ENCODE measurements around the gene BOD1L1.

BOD1L1 gene

DNA sequence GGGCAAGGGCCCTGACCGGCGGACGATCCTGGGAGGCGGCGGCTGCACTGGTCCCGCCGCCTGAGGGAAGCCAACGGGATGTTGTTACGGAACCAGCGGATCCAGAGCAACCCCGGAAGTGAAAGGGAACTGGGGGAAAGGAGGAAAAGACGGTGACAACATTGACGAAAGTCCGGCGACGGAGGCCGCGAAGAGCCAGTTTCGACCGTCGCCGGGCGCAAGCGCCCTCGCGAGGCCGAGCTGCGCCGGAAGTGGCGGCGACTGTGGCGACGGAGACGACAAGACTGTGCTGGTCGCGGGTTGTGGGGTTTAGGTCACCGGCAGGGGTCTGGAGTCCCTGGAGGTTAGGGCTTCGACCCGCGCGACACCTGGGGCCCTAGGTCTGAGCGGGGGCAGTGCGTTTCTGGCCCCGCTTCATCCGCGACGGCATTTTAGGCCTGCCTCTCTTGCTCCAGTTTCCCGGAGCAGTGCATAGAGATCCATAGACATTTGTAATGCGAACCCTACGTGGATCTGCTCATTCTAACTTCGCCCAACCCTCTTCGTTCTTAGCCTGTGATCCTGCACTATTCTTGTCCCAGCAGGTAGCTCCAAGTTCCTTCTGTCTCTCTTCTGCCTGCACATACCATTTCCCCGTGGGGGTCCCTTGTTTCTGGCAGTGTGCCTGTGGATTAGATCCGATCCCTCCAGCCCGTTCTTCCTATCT is at the start of gene BOD1L1:
Gene BOD1L1, minus strand, starts transcription at position 120 of the 706 bp plus-strand sequence. CDS start 138 bp downstream, outside the sequence.
- TF ChIP-seq, protein P1, sequence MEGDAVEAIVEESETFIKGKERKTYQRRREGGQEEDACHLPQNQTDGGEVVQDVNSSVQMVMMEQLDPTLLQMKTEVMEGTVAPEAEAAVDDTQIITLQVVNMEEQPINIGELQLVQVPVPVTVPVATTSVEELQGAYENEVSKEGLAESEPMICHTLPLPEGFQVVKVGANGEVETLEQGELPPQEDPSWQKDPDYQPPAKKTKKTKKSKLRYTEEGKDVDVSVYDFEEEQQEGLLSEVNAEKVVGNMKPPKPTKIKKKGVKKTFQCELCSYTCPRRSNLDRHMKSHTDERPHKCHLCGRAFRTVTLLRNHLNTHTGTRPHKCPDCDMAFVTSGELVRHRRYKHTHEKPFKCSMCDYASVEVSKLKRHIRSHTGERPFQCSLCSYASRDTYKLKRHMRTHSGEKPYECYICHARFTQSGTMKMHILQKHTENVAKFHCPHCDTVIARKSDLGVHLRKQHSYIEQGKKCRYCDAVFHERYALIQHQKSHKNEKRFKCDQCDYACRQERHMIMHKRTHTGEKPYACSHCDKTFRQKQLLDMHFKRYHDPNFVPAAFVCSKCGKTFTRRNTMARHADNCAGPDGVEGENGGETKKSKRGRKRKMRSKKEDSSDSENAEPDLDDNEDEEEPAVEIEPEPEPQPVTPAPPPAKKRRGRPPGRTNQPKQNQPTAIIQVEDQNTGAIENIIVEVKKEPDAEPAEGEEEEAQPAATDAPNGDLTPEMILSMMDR (IDR thresholded peaks at IDR 0.05; ENCODE audit: control extremely low read depth, extremely low read depth, low read depth, missing control alignments) = peak; percentile 63
- peak; percentile 90 for DNase-seq (ENCODE audit: extremely low spot score)
- CTCF ChIA-PET = interaction anchor here (0.8 to 3.0 kb wide), 9 partner anchors 9 to 249 kb away, joined by 3 to 19 read pairs (median 4); no protein-coding TSS in a partner anchor
- POLR2A ChIA-PET = no interaction called here

DNA sequence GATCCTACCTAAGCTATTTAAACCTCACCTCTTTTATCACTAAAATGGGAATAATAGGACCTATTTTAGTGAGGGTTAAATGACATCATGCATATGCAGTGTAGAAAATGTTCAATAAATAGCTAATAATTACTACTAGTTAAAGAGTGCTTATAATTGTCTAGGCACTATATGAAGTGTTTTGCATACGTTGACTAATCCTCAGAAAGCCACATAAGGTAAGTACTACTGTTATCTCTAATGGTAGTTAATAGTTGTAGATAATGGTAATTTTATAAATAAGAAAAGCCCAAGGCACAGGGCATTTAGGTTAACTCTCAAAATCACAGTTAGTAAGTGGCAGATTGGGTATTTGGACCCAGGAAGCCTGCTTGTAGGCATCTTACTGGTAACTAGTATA is 47.4 kb upstream of the BOD1L1 start:
- CTCF ChIA-PET = interaction anchor here (3.4 kb wide), 1 partner anchor 21 kb away, joined by 13 read pairs; no protein-coding TSS in a partner anchor
- TF ChIP-seq, protein P1 (IDR thresholded peaks at IDR 0.05; ENCODE audit: control extremely low read depth, extremely low read depth, low read depth, missing control alignments) = no peak
- POLR2A ChIA-PET = no interaction called here
- DNase-seq (ENCODE audit: extremely low spot score) = no peak

DNA sequence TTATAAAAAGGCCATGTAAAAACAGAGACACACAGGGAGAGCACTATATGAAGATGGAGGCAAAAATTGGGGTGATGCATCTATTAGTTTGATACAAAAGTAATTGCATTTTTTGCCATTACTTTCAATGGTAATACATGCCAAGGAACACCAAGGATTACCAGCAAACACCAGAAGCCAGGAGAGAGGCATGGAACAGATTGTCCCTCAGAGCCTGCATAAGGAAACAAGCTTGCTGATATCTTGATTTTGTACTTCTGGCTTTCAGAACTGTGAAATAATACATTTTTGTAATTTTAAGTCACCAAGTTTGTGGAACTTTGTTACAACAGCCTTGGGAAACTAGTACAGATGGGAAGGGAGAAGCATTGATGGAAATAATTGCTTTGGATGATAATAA is 45.6 kb upstream of the BOD1L1 start:
- POLR2A ChIA-PET = no interaction called here
- CTCF ChIA-PET = interaction anchor here (0.9 to 3.4 kb wide), 2 partner anchors 17 to 19 kb away, joined by 3 to 13 read pairs; no protein-coding TSS in a partner anchor
- no peak for DNase-seq (ENCODE audit: extremely low spot score)
- TF ChIP-seq, protein P1 (IDR thresholded peaks at IDR 0.05; ENCODE audit: control extremely low read depth, extremely low read depth, low read depth, missing control alignments) = no peak

DNA sequence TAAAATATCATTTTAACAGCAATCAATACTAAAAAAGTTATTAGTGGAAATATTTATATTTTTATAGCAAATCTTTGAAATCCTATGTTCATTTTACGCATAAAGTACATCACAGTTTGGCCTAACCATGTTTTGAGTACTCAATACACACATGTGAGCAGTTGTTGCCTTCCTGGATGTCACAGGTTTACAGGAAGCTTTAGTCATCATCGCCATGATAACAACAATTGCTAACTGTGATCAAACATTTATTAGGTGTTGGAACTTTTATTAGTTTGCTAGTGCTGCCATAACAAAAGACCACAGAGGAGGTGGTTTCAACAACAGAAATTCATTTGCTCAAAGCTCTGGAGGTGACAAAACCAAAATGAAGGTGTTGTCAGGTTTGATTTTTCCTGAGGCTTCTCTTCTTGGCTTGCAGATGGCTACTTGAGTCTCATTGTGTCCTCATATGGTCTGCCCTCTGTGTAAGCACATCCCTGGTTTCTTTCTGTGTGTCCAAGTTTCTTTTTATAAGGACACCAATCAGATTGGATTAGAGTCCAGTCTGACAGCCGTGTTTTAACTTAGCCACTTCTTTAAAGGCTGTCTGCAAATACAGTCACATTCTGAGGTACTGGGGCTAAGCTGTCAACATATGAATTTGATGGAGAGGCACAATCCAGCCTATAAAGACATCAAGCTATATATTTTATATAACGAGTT is 43.1 kb upstream of the BOD1L1 start:
- ChIA-PET POLR2A (no interaction called here), CTCF (interaction anchor here (0.9 to 3.5 kb wide), 3 partner anchors 13 to 1527 kb away, joined by 3 to 17 read pairs (median 4); no protein-coding TSS in a partner anchor)
- TF ChIP-seq, protein P1 (IDR thresholded peaks at IDR 0.05; ENCODE audit: control extremely low read depth, extremely low read depth, low read depth, missing control alignments) = no peak
- DNase-seq (ENCODE audit: extremely low spot score) = no peak

DNA sequence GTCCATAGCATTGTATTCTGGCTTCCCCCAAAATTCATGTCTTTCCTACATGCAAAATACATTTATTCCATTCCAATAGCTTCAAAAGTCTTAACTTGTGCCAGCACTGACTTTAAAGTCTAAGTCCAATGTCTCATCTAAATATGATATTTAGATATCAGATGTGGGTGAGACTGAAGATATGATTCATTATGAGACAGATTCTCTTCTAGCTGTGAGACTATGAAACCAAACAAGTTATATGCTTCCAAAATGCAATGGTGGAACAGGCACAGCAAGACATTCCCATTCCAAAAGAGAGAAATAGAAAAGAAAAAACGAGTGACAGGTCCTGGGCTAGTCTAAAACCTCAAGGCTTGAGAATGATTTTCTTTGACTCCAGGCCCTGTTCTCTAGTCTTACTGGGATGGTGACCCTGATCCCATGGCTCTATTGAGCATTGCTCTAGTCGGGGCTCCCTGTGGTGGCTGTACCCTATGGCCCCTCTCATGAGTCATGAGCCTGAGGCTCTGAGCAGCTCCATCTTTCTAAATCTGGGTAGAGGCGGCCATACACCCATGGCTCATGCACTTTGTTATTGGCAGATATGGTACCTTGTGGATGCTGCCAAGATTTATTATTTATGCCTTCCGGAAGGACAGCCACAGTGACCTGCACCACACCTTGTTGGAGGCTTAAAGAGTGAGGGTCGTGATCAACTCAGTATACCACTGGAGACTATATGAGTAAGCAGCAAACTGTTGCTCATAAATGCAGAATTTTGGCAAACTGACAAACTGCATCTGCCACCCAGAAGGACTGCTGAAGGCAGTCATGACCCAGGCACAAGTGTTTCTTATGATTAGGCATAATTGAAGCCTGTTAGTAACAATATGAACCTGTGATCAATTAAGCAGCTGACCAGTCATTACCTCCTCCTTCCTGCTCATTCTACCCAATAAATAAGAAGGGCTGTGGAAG is 38.5 kb upstream of the BOD1L1 start:
- ChIA-PET POLR2A (no interaction called here), CTCF (interaction anchor here (0.6 kb wide), 1 partner anchor 11 kb away, joined by 3 read pairs; no protein-coding TSS in a partner anchor)
- DNase-seq (ENCODE audit: extremely low spot score) = no peak
- TF ChIP-seq, protein P1 (IDR thresholded peaks at IDR 0.05; ENCODE audit: control extremely low read depth, extremely low read depth, low read depth, missing control alignments) = no peak
